Left kidney (tissue), 8 donors: ENCODE measurements around the gene RETSAT. TPM values are rescaled to one million over a fixed set of nuclear protein-coding genes. Genes with fewer than 3 reads are reported as not detected.
A peak's percentile ranks its signal among the peaks of the same experiment; 100 is the strongest.

ENCODE experiments used
- DNase-seq: peaks from one replicate; pipeline ENCODE4 v3.0.0-alpha.2; 2013
- long read RNA-seq, 8 donors: transcript quantifications; one replicate each; lab custom pipeline, GENCODE V29; 2026
- polyA plus RNA-seq: library from polyadenylated mRNA; unstranded; fragments of 120-200 nt; gene quantifications from one replicate; pipeline ENCODE4 v1.2.1, GENCODE V29; 2013; ENCODE audit not compliant: insufficient read length

The RETSAT gene
- 26.7 TPM for polyA plus RNA-seq
- long read RNA-seq, donor 1, result 0 reads
- long read RNA-seq, donor 2, partial matches to known transcripts, result 0 of 4 reads
- long read RNA-seq, donor 2, other reads (novel, unspliced or antisense), result 0 of 4 reads
- long read RNA-seq, donor 3, partial matches to known transcripts, result 0 of 1 reads
- long read RNA-seq, donor 3, other reads (novel, unspliced or antisense), result 0 of 1 reads
- long read RNA-seq, donor 4, result 0 reads
- long read RNA-seq, donor 5, transcript RETSAT-201 (11 exons, 3,100 nt), result major isoform, 6 of 6 reads
- long read RNA-seq, donor 5, partial matches to known transcripts, result 0 of 6 reads
- long read RNA-seq, donor 5, other reads (novel, unspliced or antisense), result 0 of 6 reads
- long read RNA-seq, donor 6, partial matches to known transcripts, result 0 of 2 reads
- long read RNA-seq, donor 6, other reads (novel, unspliced or antisense), result 0 of 2 reads
- long read RNA-seq, donor 7, partial matches to known transcripts, result 15 of 18 reads
- long read RNA-seq, donor 7, other reads (novel, unspliced or antisense), result 0 of 18 reads
- long read RNA-seq, donor 8, partial matches to known transcripts, result 0 of 2 reads
- long read RNA-seq, donor 8, other reads (novel, unspliced or antisense), result 0 of 2 reads

- peak; percentile 100 for DNase-seq
Measured at GRCh38 chr2:85354286-85355072, at the start of gene RETSAT, which contains the start of gene ELMOD3. RETSAT (minus strand) TSS chr2:85354528; CDS start chr2:85354507, 21 bp downstream. ELMOD3 (plus strand) TSS chr2:85354769; CDS start chr2:85357199, 2,430 bp downstream.

DNA sequence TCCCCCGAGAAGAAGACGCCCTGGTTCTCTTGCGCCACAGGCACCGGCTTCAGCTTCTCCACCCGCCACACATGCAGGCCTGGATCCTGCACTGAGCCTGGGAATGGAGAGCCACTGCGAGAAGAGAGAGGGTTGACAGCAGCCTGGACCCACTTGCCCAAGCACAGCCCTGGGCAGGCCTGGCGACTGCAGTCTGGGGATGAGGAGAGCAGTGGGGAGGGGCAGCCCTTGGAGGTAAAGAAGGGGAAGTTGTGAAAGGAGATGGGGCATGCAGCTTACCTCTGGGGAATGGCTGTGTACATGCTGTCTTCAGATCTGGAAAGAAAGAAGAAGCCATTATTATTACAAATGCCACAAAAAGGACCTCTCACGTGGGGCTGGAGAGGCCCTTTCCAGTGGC is 47.5 kb upstream of the RETSAT start:
- DNase-seq, result no peak

DNA sequence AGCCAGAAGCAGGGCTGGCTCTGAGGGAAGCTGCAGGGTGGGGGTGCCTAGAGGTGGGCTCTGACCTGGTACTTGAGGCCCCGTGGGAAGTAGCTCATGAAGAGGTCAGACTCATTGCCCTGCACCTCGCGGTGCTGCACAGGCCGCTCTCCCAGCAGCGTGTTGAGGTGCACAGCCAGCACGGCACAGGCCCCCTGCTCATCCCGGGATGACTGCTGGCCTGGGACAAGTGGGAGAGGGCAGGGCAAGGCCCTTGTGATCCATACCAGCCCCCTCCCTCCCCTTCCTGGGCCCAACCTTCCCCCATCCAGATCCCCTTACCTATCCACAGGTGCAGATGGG is 47.1 kb upstream of the RETSAT start:
- no peak for DNase-seq

DNA sequence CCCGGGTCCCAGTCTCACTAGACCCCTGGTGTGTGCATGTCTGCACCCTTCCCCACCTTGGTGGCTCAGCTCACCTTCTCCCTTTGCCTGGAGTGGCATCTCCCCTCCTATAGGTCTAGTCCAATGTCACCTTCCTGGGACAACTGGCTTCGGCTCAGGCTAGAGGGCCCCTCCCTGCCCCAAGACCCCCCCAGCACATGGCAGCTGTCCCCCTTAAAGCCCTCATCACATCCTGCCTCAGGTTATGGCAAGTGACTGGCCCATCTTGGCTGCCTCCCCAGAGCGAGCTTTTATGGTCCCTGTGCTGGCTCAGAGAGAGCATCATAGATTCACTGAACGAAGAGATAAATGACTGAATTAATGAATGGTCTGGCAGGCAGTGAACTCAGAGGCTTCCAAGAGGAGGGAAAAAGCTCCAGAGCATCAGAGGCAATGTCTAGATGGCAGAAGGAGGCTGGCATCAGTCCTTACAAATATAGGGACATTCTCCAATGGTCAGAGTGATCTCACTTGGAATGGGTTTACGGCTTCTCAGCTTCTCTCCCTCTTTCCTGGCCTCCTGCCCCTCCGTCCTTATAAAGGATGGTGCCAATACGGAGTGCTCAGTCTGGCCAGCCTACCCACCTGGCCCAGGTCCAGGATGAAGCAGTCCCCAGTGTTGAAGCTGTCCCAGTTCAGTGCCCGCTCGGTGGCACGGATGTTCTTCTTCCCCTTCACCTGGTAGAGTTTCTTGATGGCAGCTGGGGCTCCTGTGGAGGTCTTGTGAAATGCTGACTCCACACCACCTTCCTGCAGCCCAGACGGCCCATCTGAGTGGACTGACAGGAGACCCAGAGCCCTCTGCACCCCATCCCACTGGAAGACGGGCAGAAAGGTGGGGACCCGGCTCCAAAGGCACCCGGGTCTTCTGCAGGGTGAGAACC is 46.5 kb upstream of the RETSAT start:
- no peak for DNase-seq

GRCh38 chr2:85400023-85400422 is 45.7 kb upstream of the RETSAT start:
- DNase-seq, result no peak

DNA sequence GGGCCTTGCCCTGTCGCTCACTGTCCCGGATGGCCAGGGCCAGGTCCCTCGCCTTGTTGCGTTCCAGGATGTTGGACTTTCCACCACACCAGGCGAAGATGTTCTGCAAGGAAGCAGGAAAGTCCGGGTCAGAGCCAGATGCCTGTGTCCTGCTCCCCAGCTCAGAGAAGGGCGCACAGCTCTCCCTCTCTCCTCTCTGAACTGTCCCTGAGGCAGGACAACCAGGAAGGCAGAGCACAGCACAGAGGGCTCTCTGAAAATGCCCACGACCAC is 44.8 kb upstream of the RETSAT start:
- no peak for DNase-seq

DNA sequence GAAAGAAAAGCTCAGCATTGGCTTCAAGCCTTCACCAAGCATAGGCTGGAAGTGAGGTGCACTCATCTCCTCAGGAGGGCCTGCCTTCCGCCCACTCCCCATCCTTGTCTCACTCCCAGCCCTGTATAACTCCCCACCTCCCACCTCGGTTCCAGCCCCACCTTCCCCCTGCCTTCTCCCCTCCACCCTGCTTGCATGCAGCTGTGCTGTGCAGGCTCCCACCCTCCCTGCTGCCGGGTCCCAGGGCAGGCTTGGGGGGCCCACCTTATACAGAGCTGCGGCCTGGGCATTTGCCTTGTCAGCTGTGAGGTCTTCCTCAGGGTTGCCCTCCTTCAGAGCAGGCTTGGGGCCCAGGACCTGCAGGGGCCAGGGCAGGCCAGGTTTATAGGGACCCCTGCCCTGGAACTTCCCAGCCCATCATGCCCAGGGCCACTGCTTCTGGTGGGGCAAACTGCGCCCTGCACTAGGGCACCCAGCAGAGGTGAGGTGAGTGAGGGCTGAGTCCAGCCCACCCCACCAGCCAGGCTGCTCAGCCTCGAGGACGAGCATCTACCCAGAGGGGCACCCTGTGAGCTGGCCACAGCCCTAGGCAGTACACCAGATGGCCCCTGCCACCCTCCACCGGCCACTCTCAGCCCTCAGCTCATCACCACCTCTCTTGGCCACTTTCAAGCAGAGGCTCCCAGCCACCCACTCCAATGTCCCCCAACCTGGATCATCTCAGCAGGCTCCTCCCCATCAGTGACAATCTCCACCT is 44.3 kb upstream of the RETSAT start:
- no peak for DNase-seq

DNA sequence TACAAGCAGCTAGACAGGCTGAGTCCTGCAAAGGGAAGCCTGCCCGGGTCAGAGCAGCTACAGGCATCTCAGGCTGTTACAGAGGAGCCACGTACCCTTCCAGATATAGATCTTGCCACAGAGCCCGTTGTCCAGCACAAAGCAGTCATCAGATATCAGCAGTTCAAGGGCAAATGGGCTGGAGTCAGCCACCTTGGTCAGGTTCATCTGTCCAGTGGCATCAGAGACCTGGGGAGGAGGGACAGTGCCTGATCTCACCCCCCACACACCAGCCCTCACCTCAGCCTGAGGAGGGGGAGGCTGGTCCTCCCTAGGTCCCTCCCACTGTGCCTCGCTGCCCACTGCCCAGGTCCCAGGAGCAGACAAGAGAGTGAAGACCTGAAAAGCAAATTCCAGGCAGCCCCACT is 43.6 kb upstream of the RETSAT start:
- no peak for DNase-seq

- no peak for DNase-seq
Measured at GRCh38 chr2:85396531-85397470, 42.5 kb upstream of the RETSAT start.

GRCh38 chr2:85395912-85396475 is 41.7 kb upstream of the RETSAT start:
- DNase-seq, result no peak

DNA sequence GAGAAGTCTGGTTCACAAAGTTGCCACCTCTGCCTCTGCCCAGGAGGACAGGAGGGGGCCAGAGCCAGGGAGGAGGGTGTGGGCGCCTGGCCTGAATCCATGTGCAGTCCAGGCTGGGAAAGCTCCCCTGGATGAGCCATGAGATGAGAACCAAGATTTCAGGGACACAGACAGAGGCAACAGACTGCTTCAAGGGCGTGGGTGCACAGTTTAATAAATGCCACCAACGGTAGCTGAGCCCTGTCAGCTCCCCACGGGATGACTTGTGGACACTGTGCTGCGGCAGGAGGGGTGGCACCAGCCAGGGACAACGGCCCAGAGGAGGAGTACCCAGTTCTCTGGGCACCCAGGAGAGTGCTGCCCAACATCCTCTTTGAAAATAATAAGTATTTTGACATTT is 40.6 kb upstream of the RETSAT start:
- no peak for DNase-seq

GRCh38 chr2:85394261-85394681 is 39.9 kb upstream of the RETSAT start:
- DNase-seq, result no peak

DNA sequence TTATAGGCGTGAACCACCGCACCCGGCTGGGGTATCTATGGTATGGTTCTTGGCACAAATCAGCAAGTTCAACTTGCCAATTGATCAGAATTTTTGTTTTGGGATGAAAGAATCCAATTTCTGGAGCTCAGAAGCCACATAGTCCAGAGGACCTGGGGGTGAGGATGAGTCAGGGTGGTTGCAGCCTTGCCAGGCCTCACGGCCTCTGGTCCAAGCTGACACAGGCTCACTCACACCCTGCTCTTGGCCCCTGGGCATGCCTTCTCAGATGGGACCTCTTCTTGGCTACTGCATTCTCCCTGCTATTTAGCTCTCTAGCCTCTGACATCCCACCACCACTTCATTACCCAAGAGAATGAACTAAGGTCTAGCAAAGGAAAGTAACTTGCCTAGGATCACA is 39.5 kb upstream of the RETSAT start:
- no peak for DNase-seq

DNA sequence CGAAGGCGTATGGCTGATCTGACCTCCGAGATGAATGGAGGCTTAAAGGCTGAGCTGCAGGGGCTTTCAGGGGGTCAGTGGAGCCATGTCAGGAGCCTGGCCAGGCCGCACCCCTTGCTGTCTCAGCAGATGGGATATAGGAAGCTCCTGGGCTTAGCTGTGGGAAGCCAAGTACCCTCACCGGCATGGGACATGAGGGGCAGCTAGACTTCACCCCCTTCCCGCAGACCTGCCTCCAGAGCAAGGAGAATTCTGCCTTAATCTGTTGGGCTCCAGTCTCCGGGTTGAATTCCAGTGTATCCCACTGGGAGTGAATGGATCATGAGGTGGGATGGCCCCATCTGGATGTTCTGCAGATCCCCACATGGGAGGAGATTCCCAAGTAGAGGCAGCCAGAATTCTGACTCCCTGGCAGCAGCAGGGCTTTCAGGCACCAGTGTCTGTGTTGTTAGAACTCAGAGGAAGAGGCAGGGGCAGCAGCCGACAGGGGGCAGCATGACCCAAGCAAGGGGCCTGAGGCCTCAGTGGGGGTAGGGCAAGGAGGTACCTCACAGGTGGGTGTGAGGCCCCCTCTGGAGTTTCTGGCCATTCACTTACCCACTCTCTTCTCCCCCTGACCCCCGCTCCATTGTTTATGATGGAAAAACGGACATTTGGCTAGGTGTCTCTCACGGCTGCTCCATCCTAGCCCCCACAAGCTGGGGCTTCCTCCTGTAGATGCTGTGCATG is 36.8 kb upstream of the RETSAT start:
- no peak for DNase-seq

- DNase-seq, result no peak
Measured at GRCh38 chr2:85388878-85389538, 34.7 kb upstream of the RETSAT start.

DNA sequence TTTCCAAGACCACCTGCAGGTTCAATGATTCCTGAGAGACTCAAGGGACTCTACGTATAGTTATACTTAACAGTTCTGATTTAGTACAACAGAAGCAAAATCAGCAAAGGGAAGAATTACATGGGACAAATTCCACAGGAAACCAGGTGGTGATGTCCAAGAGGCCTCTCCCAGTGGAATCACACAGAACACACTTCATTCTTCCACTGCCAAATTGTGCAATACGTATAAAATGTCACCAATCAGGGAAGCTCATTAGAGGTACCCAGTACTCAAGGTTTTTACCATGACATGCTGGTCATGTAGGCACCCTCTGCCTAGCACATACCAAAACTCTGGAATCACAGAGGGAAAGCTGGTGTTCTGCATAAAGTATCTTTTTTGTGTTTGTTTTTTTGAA is 33.4 kb upstream of the RETSAT start:
- DNase-seq, result no peak

DNA sequence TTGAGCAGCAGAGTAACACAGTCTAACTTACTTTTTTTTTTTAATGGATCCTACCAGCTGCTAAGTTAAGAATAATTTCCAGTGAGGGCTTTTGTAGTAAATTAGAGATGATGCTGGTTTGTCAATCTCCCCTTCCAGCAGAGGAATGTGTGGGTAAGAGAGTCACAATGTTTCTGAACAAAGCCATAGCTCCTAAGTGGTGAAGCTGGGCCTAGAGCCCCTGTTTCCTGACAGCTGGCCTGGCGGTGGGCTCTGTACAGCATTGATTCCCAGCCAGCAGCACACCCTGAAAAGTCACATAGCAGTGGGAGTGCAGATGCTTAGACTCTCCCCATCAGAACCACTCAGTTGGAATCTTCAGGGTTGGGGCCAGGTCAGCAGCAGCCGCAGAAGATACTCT is 31.4 kb upstream of the RETSAT start:
- no peak for DNase-seq

GRCh38 chr2:85383850-85384249 is 29.5 kb upstream of the RETSAT start:
- no peak for DNase-seq
